Measurements from ENCODE around the gene TMEM150B. TPM values are rescaled to one million over a fixed set of nuclear protein-coding genes. Genes with fewer than 3 reads are reported as not detected.

The TMEM150B gene
- total RNA-seq, 1 donor: under 0.01 TPM

- Histone ChIP-seq H3K36me3 (ENCODE audit: insufficient read depth, low read length) (no peaks in the 10 kb centered on the region), H2AFZ (ENCODE audit: low read length) (peak overlapping the region; percentile 15), H3K79me2 (ENCODE audit: insufficient read depth, low read length) (no peaks in the 10 kb centered on the region), H4K20me1 (ENCODE audit: insufficient read depth, low read length) (no peaks in the 10 kb centered on the region), H3K27ac (ENCODE audit: low read depth, low read length) (no peak overlapping the region), H3K4me3 (ENCODE audit: insufficient read depth, low read length) (peak overlapping the region; percentile 64), H3K9me3 (ENCODE audit: low read depth, low read length) (no peaks in the 10 kb centered on the region), H3K27me3 (ENCODE audit: insufficient read depth, low read length) (peaks cover 47% of the 10 kb centered on the region), H3K4me1 (ENCODE audit: insufficient read depth, low read length) (peaks cover 6% of the 10 kb centered on the region), H3K4me2 (ENCODE audit: insufficient read depth, low read length) (peak overlapping the region; percentile 77)
- no peak for TF ChIP-seq CTCF (IDR thresholded peaks at IDR 0.05; ENCODE audit: extremely low read depth, low read depth, low read length)
- peak; percentile 98 for DNase-seq (ENCODE audit: insufficient read length, low spot score, missing footprints)
These were observed 28.9 kb upstream of the TMEM150B start for GRCh38 chr19:55353803-55354697.

- Histone ChIP-seq H3K9me3 (ENCODE audit: low read depth, low read length) (no peaks in the 10 kb centered on the region), H3K36me3 (ENCODE audit: insufficient read depth, low read length) (no peaks in the 10 kb centered on the region), H3K4me2 (ENCODE audit: insufficient read depth, low read length) (peak overlapping the region; percentile 77), H3K4me1 (ENCODE audit: insufficient read depth, low read length) (peaks cover 6% of the 10 kb centered on the region), H3K27me3 (ENCODE audit: insufficient read depth, low read length) (peaks cover 47% of the 10 kb centered on the region), H3K4me3 (ENCODE audit: insufficient read depth, low read length) (peak overlapping the region; percentile 64), H3K79me2 (ENCODE audit: insufficient read depth, low read length) (no peaks in the 10 kb centered on the region), H4K20me1 (ENCODE audit: insufficient read depth, low read length) (no peaks in the 10 kb centered on the region), H2AFZ (ENCODE audit: low read length) (peak overlapping the region; percentile 15), H3K27ac (ENCODE audit: low read depth, low read length) (no peak overlapping the region)
- peak; percentile 91 for DNase-seq (ENCODE audit: insufficient read length, low spot score, missing footprints)
- TF ChIP-seq CTCF (IDR thresholded peaks at IDR 0.05; ENCODE audit: extremely low read depth, low read depth, low read length): no peak
These were observed 28.2 kb upstream of the TMEM150B start for GRCh38 chr19:55353356-55353802.

GRCh38 chr19:55352549-55353145 is 27.5 kb upstream of the TMEM150B start:
- Histone ChIP-seq H3K79me2 (ENCODE audit: insufficient read depth, low read length) (no peaks in the 10 kb centered on the region), H3K4me2 (ENCODE audit: insufficient read depth, low read length) (no peak overlapping the region), H3K4me1 (ENCODE audit: insufficient read depth, low read length) (peaks cover 6% of the 10 kb centered on the region), H3K27me3 (ENCODE audit: insufficient read depth, low read length) (peaks cover 47% of the 10 kb centered on the region), H3K9me3 (ENCODE audit: low read depth, low read length) (no peaks in the 10 kb centered on the region), H3K4me3 (ENCODE audit: insufficient read depth, low read length) (no peak overlapping the region), H3K36me3 (ENCODE audit: insufficient read depth, low read length) (no peaks in the 10 kb centered on the region), H2AFZ (ENCODE audit: low read length) (no peak overlapping the region), H3K27ac (ENCODE audit: low read depth, low read length) (no peak overlapping the region), H4K20me1 (ENCODE audit: insufficient read depth, low read length) (no peaks in the 10 kb centered on the region)
- no peak for TF ChIP-seq CTCF (IDR thresholded peaks at IDR 0.05; ENCODE audit: extremely low read depth, low read depth, low read length)
- no peak for DNase-seq (ENCODE audit: insufficient read length, low spot score, missing footprints)

GRCh38 chr19:55352040-55352439 is 26.9 kb upstream of the TMEM150B start:
- no peak for TF ChIP-seq CTCF (IDR thresholded peaks at IDR 0.05; ENCODE audit: extremely low read depth, low read depth, low read length)
- no peaks in the 10 kb centered on the region for H4K20me1 ChIP-seq (ENCODE audit: insufficient read depth, low read length)
- DNase-seq (ENCODE audit: insufficient read length, low spot score, missing footprints): peak; percentile 90
- no peaks in the 10 kb centered on the region for H3K36me3 ChIP-seq (ENCODE audit: insufficient read depth, low read length)
- no peak overlapping the region for H3K4me3 ChIP-seq (ENCODE audit: insufficient read depth, low read length)
- no peak overlapping the region for H2AFZ ChIP-seq (ENCODE audit: low read length)
- peaks cover 6% of the 10 kb centered on the region for H3K4me1 ChIP-seq (ENCODE audit: insufficient read depth, low read length)
- no peak overlapping the region for H3K4me2 ChIP-seq (ENCODE audit: insufficient read depth, low read length)
- H3K27me3 ChIP-seq (ENCODE audit: insufficient read depth, low read length): peaks cover 43% of the 10 kb centered on the region
- no peaks in the 10 kb centered on the region for H3K9me3 ChIP-seq (ENCODE audit: low read depth, low read length)
- no peak overlapping the region for H3K27ac ChIP-seq (ENCODE audit: low read depth, low read length)
- H3K79me2 ChIP-seq (ENCODE audit: insufficient read depth, low read length): no peaks in the 10 kb centered on the region

Data from osteoblast (primary cell).